Activated naive CD4-positive, alpha-beta T cell treated with anti-CD3 and anti-CD28 coated beads, Interleukin-2, amount 50 U/mL, for 72 hours (primary cell): Measurements from ENCODE around the gene HGD. TPM values are rescaled to one million over a fixed set of nuclear protein-coding genes. Genes with fewer than 3 reads are reported as not detected.

Experiments
- total RNA-seq, 2 donors: library from RNA; stranded (reverse); gene quantifications; one replicate each; pipeline ENCODE4 v1.2.3, GENCODE V29; 2022

Gene HGD
- total RNA-seq, 2 donors from 2014 or later, result 0.62 to 0.87 TPM

Other genes with a start within 250 kb of the HGD start
- gene FSTL1, start 231.2 kb downstream of the HGD start, total RNA-seq, result 1 to 10 TPM in 1 of 2 donors, under 1 TPM in 1; 0.39 to 3.0 TPM
- 100 to 1,000 TPM; 145 to 187 TPM for gene NDUFB4, start 85.9 kb downstream of the HGD start, total RNA-seq
- gene RABL3, start 60.3 kb upstream of the HGD start, total RNA-seq, result 10 to 100 TPM; 24.5 to 53.4 TPM
- 10 to 100 TPM; 11.9 to 20.7 TPM for gene GTF2E1, start 60.5 kb upstream of the HGD start, total RNA-seq
- gene STXBP5L, start 226.0 kb upstream of the HGD start, total RNA-seq, result not detected